NCI-H2029 (cell line): ENCODE results near the gene ASB1.

Experiments
- DNase-seq: peaks from one replicate; lab custom pipeline; 2025; lab: John Stamatoyannopoulos, UW

The ASB1 gene

DNA sequence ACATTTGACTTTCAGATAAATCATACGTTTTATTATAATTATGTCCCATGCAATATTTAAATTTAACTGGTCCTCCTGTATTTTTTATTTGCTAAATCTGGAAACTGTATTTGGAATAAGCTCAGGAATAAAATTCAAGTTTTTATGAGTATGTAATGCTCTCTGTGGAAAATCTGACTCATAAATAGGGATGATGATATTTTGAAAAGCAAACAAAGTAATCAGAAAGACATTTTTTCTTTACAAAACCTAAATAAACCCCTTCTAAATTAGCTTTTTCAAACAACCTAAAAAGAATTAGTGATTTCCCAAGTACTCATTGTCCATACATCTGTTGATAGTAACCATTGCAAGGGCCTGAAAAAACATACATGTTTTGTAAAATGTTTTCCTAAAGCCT is 41.1 kb downstream of the ASB1 start:
- no peak for DNase-seq

DNA sequence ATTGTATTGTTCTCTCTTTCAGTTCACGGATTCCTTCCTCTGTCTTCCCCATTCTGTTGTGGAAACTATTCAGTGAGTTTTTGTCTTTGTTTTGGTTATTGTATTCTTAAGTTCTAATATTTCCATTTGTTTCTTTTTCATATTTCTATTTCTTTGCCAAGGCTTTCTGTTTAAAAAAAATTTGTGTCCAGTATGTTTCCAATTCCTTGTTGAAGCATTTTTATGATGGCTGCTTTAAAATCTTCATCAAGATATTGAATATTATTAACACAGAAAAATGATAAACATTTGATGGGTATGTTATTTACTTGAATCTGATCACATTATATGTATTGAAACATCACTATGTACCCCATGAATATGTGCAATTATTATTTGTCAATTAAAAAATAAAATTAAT is 42.4 kb downstream of the ASB1 start:
- no peak for DNase-seq

DNA sequence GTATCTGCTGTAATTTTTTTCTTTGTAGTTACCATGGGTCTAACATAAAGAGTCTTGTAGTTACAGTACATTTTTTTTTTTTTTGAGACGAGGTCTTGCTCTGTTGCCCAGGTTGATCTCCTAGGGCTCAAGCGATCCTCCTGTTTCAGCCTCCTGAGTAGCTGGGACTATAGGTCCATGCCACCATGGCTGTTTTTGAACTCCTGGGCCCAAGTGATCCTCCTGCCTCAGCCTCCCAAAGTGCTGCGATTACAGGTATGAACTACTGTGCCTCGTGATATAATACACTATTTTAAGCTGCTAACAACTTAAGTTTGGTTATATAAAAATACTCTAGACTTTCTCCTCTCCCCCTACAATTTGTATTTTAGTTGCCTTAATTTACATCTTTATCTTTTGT is 46.3 kb downstream of the ASB1 start:
- no peak for DNase-seq

DNA sequence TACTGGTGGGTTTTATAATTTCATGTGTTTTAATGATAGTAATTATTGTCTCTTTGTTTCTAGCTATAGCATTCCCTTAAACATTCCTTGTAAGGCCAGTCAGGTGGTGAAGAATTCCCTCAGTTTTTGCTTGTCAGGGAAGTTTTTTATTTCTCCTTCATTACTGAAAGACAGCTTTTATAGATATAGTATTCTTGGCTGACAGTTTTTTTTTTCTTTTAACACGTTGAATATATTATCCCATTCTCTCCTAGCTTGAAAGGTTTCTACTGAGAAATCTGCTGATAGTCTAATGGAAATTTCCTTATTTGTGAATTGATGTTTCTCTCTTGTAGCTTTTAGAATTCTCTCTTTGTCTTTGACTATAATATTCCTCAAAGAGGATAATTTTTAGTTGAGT is 46.8 kb downstream of the ASB1 start:
- DNase-seq = no peak

DNA sequence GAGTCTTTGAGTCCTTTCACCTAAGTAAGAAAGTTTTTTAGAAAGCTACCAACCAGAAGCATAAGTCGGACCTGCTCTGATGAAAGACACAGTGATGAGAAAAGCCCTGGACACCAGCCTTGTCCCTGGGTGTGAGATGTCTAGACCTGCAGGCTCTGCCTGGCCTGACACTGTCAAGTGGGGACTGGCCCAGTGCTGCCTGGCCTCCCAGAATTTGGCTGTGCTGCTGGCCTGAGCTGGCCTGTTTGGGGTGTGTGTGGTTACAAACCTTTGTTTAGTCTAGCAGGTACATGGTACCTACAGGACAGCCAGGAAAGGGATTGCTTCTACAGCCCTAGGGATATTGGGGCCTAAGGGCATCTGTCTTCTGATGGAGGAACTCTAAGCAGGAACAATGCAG is 48.3 kb downstream of the ASB1 start:
- no peak for DNase-seq

DNA sequence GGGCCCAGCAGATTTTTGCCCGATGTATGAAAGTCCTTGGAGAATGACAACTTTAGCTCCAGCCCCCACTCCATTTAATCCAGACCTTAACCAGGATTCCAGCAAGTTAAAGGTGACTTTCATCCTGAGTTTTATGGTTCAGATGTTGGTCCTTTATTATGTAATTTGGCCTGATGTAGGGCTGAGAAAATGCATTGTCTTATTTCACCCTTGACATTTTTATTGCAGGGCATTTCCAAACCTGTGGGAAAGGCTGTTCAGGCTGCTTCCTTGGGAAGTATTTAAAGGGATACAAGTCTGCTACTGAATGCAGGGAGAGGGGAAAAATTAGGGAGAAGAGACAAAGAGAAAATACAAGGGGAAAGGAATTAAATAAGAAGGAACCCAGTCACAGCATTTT is 48.8 kb downstream of the ASB1 start:
- no peak for DNase-seq

DNA sequence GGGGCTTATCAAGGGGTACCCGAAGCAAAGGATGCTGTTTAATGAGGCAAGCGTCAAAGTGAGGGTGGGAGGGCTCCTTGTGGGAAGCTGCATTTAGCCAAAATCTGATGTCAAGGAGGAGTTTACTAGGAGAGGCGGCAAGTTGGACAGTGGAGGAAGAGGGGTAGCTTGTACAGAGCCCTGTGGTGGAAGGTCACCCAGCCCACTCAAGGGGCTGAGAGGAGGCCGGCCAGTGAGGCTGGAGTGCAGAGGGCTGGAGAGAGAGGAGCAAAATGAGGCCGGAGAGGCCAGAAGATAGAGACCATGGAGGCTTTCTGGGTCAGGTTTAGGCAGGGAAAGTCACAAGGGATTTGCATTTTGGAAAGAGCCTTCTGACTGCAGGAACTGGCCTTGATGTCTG is 49.5 kb downstream of the ASB1 start:
- DNase-seq = no peak

DNA sequence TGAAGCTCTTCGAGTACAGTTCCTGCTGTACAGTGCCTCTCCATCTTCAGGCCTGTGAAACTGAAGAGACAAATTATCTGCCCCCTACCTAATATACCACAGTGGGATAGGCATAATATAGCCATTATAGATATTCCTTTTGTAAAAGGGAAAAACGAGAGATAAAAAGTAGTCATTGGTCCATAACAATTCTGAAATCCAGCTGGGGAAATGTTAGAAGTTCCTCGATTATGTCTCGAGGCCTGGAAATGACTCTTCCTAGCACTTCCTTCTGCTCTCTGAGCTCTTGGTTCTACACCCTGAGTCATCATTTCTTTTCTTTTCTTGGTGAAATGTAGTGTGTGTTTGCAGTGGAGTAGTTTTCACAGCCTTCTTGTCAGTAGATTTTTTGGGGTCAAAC is 51.5 kb downstream of the ASB1 start:
- DNase-seq = no peak

DNA sequence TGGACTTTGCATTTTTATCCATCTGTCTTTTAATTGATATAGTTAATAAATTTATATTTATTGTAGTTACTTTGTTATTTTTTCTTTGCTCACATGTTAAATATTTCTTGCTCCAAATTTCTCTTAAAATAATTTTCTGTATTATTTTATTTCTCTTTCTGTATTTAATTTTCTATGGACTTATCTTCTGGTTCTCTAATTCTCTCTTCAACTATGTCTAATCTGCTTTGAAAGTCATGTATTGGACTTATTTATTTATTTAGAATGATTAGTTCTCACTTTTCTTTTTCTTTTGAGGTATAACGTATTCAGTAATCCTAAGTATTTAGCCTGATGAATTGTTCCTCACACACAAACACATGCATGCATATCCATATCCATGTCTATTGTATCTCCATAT is 53.1 kb downstream of the ASB1 start:
- DNase-seq = no peak

DNA sequence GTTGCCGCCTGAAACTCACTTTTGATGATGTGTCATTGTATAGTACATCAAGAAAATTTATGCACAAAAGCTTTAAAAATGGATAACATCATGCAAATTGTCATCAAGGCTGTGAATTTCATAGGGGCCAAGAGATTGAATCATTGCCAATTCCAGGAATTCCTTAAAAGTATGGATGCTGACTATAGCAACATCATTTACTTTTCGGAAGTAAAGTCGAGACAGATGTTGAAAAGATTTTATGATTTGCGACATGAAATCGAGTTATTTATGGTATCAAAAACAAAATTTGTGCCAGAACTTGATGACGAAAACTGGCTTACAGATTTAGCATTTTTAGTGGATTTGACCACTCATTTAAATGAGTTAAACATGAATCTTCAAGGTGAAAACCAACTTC is 56.3 kb downstream of the ASB1 start:
- no peak for DNase-seq

DNA sequence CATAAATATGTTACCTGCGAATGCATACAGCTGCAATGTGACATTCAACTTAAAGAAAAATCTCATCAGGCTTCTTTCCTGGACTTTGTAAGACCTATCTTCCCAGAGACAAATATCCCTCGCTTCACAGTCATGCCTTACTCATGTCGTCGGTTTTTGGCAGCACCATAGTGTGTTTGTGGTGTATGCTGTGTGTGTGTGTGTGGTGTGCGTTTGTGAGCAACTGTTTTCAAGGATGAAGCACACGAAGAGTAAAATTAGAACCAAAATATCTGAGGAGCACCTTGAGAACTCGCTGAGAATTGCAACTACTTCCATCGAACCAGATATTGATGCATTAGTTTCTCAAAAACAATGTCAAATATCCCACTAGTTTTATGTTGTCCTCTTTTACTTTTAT is 56.9 kb downstream of the ASB1 start:
- DNase-seq = no peak

DNA sequence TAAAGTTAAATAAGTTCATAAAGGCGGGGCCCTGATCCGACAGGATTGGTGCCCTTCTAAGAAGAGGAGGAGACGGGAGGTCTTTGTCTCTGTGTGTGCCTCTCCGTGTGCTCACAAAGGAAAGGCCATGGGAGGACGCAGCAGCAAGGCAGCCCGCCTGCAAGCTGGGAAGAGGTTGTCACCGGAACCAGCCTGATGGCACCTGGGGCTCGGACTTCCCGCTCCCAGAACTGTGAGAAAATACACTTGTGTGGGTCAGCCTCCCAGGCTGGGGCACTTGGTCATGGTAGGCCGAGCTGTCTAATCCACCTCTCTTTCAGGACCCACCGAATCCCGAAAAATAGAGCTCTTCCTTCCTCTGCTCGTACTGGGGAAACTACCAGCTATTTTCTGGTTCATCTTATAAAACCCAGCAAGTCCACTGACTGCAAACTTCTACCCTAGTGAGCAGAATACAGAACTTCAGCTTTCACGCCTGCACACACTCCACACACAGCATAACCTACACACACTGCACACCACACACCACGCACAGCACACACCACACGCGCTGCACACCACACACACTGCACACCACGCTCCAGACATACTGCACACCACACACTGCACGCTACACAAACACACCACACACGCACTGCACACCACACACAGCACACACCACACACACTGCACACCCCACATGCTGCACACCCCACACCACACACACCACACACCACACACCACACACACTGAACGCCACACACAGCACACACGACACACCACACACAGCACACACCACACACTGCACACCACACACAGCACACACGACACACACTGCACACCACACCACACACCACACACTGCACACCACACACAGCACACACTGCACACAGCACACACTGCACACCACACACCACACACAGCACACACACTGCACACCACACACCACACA is 58.1 kb downstream of the ASB1 start:
- no peak for DNase-seq

DNA sequence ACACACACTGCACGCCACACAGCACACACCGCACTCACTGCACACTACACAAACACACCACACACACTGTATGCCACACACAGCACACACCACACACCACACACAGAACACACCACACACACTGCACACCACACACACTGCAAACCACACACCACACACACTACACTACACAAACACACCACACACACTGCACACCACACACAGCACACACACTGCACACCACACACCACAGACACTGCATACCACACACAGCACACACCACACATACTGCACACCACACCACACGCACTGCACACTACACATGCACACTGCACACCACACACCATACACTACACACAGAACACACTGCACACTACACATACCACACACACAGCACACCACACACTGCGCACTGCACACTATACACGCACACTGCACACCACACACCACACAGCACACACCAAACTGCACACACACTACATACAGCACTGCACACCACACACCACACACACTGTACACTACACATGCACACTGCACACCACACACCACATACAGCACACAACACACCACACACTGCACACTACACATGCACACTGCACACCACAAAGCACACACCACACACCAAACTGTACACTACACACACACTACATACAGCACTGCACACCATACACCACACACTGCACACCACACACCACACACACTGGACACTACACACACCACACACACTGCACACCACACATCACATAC is 59.6 kb downstream of the ASB1 start:
- DNase-seq = no peak

DNA sequence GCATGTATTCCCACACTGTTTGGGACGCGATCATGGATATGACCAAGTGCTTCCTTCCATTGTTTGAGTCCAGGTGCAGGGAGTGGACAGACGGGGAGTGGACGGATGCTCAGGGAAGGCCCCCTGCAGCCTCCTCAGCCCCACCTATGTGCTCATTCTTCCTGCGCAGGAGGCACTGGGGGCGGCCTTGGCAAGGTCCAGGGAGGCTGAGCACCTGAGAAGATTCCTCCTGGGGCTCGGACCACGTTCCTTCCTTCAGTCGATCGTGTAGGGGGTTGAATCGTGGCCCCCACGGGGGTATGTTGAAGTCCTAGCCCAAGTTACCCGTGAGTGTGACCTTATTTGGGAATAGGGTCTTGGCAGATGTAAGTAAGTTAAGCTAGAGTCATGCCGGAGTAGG is 60.4 kb downstream of the ASB1 start:
- no peak for DNase-seq

DNA sequence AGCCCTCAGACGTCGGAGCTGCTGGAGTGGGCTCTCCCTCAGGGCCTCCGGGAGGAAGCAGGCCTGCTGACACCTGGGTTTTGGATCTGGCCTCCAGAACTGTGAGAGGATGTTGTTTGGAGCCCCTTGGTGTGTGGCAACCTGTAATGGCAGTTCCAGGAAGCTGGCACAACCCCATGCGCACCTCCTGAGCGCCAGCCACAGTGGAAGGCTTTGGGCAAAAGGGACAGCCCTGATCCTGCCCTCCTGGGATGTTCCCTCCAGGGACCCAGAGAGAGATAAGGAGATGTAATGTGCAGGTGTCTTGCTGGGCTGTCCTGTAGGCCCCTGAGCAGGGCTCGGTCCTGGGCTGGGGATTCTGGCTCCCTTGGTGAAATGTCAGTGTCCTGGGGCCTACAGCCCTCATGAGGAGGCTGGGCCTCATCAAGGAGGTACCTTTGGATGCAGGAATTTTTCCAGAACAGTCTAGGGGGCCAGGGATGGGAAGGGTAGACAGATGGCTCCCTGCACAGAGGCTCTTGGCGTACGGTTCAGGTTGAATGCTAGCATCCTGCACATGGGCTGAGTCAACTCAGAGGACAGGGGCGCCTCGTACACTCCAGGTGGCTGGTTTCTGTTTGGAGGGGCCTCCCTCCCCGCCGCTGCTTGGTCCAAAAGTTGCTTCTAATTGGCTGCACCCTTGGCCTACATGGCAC is 61.1 kb downstream of the ASB1 start:
- no peak for DNase-seq

DNA sequence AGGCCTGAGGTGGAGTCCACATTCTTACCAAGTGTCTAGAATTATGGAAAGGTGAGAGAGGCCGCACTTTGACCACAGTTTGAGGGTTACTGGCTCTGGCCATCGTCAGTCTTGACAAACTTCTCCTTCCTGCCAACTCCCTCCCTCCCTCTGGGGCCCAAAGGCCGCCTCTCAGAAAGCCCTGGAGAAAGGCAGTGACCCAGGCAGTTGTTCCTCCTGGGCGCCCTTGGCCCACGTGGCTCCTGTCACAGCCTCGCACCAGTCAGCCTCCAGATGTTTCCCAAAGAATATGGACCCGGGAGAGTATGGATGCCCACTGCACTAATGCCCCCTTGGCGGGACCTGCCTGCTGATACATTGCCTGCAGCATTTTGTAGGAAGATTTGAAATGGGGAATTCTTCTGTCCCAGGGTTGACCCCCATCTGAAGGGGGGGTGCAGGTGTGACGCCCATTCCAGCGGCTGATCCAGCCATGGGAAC is 61.7 kb downstream of the ASB1 start:
- DNase-seq = no peak

DNA sequence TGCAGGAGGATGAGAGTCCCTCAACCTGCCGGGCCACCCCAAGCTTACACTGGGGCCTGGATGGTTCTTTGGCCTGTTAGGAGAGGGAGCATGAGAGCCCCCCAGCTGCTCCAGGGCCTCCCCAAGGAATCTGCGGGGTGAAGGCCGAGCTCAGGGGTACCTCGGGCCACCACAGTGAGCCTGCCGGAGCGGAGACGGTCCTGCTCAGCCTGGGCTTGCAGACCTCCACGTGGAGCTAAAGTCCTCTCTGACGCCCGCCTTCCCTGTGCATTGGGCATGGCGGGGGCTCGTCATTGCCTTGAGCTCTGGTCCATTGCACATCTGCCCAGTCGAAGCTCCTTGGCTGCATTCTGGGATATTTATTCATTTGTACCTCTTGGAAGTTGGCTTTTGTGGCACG is 62.7 kb downstream of the ASB1 start:
- no peak for DNase-seq

DNA sequence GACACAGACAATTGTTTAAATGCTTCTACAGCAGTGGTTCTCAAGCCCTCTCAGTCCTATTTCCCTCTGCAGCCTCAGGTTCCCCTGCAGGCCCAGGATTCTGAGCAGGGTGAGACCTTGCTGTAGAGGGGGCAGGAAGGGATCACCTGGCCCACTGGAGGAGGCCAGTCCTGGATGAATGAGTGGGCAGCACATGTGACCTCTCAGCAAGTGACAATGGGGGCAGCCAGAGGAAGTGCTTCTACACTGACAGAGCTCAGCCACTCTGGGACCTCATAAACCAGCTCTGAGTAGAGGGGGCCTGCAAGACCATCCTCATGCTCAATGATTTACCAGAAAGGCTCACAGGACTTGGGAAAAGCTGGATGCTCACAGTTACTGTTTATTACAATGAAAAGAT is 63.2 kb downstream of the ASB1 start:
- DNase-seq = no peak

DNA sequence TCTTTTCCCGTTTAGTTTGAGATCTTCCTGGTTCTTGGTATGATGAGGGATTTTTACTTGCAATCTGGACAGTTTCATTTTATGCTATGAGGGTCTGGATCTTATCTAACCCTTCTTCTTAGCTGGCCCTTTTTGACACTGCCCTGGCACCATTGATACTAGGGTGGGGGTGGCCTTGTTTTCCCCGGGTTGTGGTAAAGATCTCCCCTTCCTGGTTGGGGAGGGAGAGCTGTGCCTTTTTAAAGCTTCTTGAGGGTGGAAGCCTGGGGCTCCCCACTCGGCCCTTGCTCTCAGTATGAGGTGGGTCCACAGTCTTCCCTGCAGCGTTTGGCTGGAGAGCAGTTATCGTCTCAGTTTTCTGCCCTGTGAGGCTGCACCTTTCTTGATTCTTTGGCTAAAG is 66.1 kb downstream of the ASB1 start:
- no peak for DNase-seq

DNA sequence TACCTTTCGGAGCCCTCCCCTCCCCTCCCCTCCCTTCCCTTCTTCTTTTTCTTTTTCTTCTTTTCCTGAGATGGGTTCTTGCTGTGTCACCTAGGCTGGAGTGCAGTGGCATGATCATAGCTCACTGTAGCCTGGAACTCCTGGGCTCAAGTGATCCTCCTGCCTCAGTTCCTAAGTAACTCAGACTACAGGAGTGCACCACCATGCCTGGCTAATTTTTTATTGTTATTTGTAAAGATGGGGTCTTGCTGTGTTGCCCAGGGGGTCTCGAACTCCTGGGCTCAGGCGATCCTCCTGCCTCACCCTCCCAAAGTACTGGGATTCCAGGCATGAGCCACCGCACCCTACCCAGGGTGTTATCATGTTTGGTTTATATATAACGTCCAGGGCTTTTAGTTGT is 66.7 kb downstream of the ASB1 start:
- no peak for DNase-seq

DNA sequence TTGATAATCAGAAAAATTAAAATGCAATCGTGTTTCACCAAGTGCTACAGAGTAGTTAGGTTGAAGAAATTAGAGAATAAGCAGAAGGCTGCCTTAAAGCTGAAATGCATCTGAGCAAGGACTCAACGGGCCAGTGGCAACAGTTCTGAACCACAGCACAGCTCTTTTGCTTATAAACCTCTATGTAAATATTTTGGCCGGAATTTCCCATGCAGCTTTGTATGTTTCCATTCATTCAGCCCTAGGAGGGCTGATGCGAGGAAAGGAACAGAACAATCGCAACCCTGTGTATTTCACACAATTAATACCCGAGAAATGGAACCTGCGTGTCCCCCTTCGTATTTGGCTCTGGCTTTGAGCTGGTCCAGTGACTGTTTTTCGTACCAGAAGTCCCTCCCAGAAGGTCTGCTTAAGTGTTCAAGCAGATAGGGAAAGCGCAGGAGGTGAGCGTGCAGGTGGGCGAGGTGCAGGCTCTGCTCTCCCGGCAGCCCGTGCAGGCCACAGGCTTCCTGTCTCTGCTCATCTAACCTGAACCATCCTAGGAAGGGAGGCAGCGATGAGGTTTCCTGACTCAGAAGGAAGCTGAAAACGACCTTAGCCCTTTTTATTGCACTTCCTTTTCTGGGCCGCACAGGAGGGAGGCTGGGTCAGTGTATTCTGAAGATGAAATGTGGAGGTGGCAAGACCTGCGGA is 67.3 kb downstream of the ASB1 start:
- DNase-seq = no peak

DNA sequence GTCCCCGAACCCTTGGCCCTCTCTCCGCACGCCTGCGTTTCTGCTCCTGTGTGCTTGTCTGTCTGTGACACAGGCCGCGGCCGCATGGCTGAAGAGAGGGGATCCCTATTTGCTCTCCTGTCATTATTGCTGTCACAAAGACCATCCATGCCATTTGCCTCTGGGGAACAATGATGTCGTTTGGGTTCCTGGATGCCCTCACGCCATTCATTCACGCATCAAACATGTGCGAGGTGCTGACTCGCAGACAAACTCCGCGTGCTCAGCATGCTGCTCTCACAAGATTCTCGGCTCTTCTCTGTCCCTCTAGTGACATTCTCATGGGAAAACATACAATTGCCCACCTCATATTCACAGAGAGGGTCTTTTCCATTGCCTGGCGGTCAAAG is 67.8 kb downstream of the ASB1 start:
- no peak for DNase-seq
